ENCODE data around the gene FBXO21.

FBXO21 gene

DNA sequence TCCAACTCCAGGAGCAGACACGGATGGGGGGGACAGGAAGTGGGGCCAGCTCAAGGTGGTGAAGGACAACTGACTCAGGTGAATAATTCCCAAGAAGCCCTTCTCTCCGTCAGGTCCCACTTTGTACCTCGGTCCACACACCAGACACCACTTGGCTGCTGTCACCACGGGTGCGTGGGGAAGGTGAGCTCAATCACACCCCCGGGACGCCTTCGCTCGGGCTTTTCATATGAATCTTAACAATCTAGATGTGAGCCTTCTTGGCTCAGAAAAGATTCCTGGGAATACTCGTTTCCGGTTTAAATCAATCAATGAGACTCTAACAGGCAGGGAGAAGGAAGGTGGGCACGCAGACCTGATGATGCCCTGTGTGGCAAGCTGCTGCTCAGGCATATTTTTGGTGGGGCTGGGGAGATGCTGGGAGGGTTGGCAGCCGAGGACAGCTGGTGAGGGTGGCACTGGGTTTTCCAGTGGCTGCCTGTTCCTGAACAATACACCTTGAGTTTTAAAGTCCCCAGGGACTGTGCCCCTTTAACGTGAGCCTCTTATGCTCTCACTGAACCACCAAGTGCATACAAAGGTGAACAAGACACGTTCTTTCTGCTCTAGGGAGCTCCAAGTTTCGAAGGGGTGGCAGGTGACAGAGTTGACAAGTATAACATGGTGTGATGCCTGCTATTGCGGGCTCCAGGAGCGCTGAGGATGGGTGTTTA, 96.2 kb downstream of the FBXO21 start:
- Histone ChIP-seq H4K20me1 (ENCODE audit: low read depth, low read length) (no peaks in the 10 kb centered on the region), H2AFZ (ENCODE audit: low read depth, low read length, severe bottlenecking) (no peak overlapping the region), H3K79me2 (ENCODE audit: insufficient read depth, low read length) (no peaks in the 10 kb centered on the region), H3K27me3 (ENCODE audit: low read length) (no peaks in the 10 kb centered on the region), H3K9ac (ENCODE audit: low read length) (no peak overlapping the region), H3K4me2 (ENCODE audit: low read depth, low read length, poor library complexity, severe bottlenecking) (no peak overlapping the region), H3K4me3 (ENCODE audit: insufficient read depth, low read length, poor library complexity, severe bottlenecking) (no peak overlapping the region), H3K9me2 (replicated peaks; ENCODE audit: insufficient read depth, low read length) (no peaks in the 10 kb centered on the region), H3K27ac (ENCODE audit: low read depth, low read length) (no peak overlapping the region), H3K9me3 (ENCODE audit: insufficient read depth, low read length) (peaks cover 5% of the 10 kb centered on the region; the same call in 1 of the 2 replicates), H3K36me3 (ENCODE audit: low read length) (no peaks in the 10 kb centered on the region), H3F3A (ENCODE audit: insufficient read depth) (no peaks in the 10 kb centered on the region)
- TF ChIP-seq EZH2phosphoT487 (conservative IDR thresholded peaks at IDR 0.05; ENCODE audit: low read length), result no peak
- no peak for TF ChIP-seq CTCF (IDR thresholded peaks at IDR 0.05; ENCODE audit: insufficient read depth, low read length, poor library complexity, severe bottlenecking)

DNA sequence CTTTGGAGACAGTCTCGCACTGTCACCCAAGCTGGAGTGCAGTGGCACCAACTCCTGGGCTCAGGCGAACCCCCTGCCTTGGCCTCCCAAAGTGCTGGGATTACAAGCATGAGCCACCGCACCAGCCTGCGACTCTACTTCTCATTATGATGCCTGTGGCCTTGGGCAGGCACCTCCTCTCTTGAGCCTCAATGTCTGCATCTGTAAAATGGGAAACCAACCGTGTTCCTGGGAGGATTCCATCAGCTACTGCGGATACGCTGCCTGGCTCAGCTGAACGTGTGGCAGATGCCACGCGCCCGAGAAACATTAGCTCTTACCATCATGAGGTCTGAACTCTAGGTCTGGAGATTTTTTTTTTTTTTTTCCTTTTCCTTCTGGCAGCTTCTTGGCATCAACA, 96.8 kb downstream of the FBXO21 start:
- H3K27me3 ChIP-seq (ENCODE audit: low read length), result no peaks in the 10 kb centered on the region
- H3K9me2 ChIP-seq (replicated peaks; ENCODE audit: insufficient read depth, low read length), result no peaks in the 10 kb centered on the region
- H3K79me2 ChIP-seq (ENCODE audit: insufficient read depth, low read length), result no peaks in the 10 kb centered on the region
- H3F3A ChIP-seq (ENCODE audit: insufficient read depth), result no peaks in the 10 kb centered on the region
- no peaks in the 10 kb centered on the region for H4K20me1 ChIP-seq (ENCODE audit: low read depth, low read length)
- H2AFZ ChIP-seq (ENCODE audit: low read depth, low read length, severe bottlenecking), result no peak overlapping the region
- peaks cover 7% of the 10 kb centered on the region; the same call in 1 of the 2 replicates for H3K9me3 ChIP-seq (ENCODE audit: insufficient read depth, low read length)
- no peak overlapping the region for H3K9ac ChIP-seq (ENCODE audit: low read length)
- no peak for TF ChIP-seq CTCF (IDR thresholded peaks at IDR 0.05; ENCODE audit: insufficient read depth, low read length, poor library complexity, severe bottlenecking)
- TF ChIP-seq EZH2phosphoT487 (conservative IDR thresholded peaks at IDR 0.05; ENCODE audit: low read length), result no peak
- H3K36me3 ChIP-seq (ENCODE audit: low read length), result no peaks in the 10 kb centered on the region
- no peak overlapping the region for H3K4me2 ChIP-seq (ENCODE audit: low read depth, low read length, poor library complexity, severe bottlenecking)
- H3K4me3 ChIP-seq (ENCODE audit: insufficient read depth, low read length, poor library complexity, severe bottlenecking), result no peak overlapping the region
- no peak overlapping the region for H3K27ac ChIP-seq (ENCODE audit: low read depth, low read length)

DNA sequence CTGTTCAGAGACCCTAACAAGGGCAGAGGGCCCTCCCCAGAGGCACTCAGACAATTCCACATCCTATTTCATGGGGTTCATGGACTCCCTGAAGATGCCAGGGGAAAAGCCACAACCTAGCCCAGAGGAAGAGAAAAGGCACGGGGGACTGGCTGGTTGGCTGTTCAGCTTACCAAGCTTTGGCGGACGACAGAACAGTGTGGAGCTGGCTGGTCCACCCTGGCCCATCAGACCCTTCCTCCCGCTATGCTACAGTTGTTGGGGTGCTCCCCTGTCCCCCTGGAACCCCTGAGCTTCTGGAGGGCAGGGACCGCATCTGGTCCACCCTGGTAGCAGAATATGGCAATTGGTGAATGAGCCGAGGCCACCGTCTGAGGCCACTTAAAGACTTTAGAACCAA, 97.4 kb downstream of the FBXO21 start:
- Histone ChIP-seq H3K36me3 (ENCODE audit: low read length) (no peaks in the 10 kb centered on the region), H3K4me3 (ENCODE audit: insufficient read depth, low read length, poor library complexity, severe bottlenecking) (no peak overlapping the region), H3F3A (ENCODE audit: insufficient read depth) (no peaks in the 10 kb centered on the region), H3K4me2 (ENCODE audit: low read depth, low read length, poor library complexity, severe bottlenecking) (no peak overlapping the region), H3K9me2 (replicated peaks; ENCODE audit: insufficient read depth, low read length) (no peaks in the 10 kb centered on the region), H3K9ac (ENCODE audit: low read length) (no peak overlapping the region), H3K27ac (ENCODE audit: low read depth, low read length) (no peak overlapping the region), H3K27me3 (ENCODE audit: low read length) (no peaks in the 10 kb centered on the region), H3K9me3 (ENCODE audit: insufficient read depth, low read length) (peaks cover 7% of the 10 kb centered on the region; the same call in 1 of the 2 replicates), H2AFZ (ENCODE audit: low read depth, low read length, severe bottlenecking) (no peak overlapping the region), H4K20me1 (ENCODE audit: low read depth, low read length) (no peaks in the 10 kb centered on the region), H3K79me2 (ENCODE audit: insufficient read depth, low read length) (no peaks in the 10 kb centered on the region)
- TF ChIP-seq EZH2phosphoT487 (conservative IDR thresholded peaks at IDR 0.05; ENCODE audit: low read length) (no peak), CTCF (IDR thresholded peaks at IDR 0.05; ENCODE audit: insufficient read depth, low read length, poor library complexity, severe bottlenecking) (no peak)
